Amygdala (tissue), 56 donors: ENCODE results near the gene LTBR.
"Not testable (repeated sequence)": the region's sequence is repeated elsewhere in the genome, so short reads cannot be mapped to it uniquely, and the experiment has no call there.

Experiments used
- DNase-seq, 56 donors: peaks; one replicate each; lab custom pipeline; 2025; lab: John Stamatoyannopoulos, UW

The LTBR gene

DNA sequence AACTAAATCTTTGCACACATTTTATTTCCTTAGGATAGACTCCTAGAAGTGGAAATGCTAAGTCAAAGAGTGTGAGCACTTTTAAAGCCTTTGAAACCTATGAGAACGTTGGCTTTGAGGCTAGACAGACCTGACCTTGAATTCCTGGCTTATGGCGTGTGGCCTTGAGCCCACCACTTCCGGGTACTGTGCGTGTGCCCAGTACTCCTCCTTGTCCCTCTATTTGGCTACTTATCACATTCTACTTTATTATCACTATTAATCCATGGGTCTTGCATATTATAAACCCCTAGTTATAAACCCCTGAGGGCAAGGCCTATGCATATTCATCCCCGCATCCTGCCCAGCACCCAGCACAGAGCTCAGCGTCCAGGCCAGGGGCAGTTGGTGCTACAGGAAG lies 34.8 kb downstream of the LTBR start:
- DNase-seq: no peak

GRCh38 chr12:6420364-6420763 lies 36.4 kb downstream of the LTBR start:
- no peak for DNase-seq

- peak in 51 of 56 donors; percentile 20 to 86 (median 56) for DNase-seq
These were observed 39.5 kb downstream of the LTBR start for GRCh38 chr12:6423267-6424007.

DNA sequence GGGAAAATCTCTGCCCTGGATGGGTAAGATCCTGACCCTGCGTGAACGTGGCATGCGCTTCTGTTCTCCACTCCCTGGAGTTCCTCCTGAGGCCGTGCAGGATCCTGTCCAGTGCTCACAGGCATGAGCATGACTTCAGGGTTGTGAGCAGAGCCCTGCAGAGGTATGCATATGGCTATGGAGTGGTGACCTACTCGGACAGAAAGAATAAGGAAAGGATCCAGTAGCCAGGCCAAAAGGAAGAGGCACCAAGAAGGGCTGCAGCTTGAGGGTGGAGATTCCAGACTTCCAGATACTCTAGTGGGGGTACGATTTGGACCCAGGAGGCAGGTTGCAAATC lies 40.0 kb downstream of the LTBR start:
- DNase-seq: no peak

- no peak for DNase-seq
These were observed 40.9 kb downstream of the LTBR start for GRCh38 chr12:6424866-6425265.

DNA sequence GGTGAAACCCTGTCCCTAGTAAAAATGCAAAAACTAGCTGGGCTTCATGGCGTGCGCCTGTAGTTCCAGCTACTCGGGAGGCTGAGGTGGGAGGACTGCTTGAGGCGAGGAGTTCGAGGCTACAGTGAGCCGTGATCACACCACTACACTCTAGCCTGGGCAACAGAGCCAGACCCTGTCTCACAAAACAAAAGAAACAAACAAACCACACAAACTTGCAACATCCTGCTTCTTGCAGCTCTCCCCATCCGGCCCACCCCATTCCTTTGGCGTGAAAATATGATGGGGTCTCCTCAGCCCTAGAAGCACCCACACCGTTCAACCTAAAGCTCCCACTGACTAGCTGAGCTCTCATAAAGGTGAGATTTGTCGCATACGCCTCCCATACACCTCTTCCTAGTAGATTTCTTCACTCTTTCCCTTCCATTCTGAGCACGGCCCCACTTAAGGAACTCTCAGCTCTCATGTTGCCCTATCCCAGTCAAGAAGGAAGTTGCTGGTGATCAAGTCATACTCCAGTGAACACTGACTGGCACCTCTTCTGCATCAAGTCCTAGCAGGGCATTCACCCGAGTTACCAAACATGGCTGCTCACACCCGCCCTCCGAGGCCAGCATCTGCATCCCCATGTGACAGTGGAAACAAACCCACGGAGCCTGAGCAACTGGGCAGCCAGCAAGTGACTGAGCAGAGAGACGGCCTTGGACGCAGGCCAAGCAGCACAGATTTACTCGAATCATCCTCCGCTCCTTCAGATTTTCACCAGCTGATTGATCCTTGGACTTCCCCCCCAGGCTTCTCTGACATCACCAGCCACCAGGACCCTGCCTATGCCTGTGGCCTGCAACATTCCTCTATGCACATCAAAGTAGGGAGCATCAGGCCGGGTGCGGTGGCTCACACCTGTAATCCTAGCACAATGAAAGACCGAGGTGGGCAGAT lies 41.9 kb downstream of the LTBR start:
- peak in 29 of 56 donors; percentile 9 to 71 (median 26) for DNase-seq

GRCh38 chr12:6426882-6427671 lies 43.1 kb downstream of the LTBR start:
- DNase-seq: peak in 2 of 56 donors; percentile 15 to 24

GRCh38 chr12:6427796-6428195 lies 43.8 kb downstream of the LTBR start:
- DNase-seq: not testable (repeated sequence)

GRCh38 chr12:6428326-6428725 lies 44.4 kb downstream of the LTBR start:
- DNase-seq: no peak

DNA sequence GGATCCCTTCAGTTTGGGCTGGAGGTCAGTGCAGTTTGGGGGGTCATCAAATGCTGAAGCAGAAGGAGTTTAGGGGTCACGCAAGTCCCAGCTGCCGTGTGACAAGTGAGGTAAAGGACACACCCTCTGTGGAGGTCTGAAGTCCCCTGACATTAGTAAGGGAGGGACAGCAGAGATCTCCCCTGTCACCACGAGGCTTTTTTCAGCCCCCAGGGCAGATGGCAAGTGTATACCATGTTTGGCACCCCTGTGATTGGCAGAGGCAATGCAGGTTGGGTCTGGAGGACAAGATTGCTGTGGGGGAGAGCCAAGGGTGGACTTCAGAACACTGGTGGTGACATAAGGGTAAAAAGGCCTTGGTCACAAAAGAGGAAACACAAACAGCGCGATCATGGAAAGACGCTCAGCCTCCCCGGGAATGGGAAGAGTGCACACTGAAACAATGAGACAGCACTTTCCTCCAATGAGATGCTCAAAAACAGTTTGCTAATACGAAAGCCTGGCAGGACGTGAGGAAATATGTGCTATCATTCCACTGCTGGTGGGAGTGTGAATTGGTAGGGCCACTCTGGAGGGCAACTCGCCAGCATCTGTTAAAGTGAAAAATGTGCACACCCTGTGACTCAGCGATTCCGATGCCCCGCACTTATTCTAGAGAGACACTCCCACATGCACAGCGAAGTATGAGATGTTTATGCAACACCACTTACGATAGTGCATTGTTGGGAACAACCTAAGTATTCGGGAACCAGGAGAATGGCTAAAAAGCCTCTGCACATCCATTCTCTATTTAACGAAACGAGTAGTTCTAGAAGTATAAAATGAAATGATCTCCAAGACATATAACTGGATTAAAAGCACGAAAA lies 46.4 kb downstream of the LTBR start:
- DNase-seq: peak in 35 of 56 donors; percentile 8 to 75 (median 32)

- DNase-seq: no peak
These were observed 49.0 kb downstream of the LTBR start for GRCh38 chr12:6432991-6433390.

DNA sequence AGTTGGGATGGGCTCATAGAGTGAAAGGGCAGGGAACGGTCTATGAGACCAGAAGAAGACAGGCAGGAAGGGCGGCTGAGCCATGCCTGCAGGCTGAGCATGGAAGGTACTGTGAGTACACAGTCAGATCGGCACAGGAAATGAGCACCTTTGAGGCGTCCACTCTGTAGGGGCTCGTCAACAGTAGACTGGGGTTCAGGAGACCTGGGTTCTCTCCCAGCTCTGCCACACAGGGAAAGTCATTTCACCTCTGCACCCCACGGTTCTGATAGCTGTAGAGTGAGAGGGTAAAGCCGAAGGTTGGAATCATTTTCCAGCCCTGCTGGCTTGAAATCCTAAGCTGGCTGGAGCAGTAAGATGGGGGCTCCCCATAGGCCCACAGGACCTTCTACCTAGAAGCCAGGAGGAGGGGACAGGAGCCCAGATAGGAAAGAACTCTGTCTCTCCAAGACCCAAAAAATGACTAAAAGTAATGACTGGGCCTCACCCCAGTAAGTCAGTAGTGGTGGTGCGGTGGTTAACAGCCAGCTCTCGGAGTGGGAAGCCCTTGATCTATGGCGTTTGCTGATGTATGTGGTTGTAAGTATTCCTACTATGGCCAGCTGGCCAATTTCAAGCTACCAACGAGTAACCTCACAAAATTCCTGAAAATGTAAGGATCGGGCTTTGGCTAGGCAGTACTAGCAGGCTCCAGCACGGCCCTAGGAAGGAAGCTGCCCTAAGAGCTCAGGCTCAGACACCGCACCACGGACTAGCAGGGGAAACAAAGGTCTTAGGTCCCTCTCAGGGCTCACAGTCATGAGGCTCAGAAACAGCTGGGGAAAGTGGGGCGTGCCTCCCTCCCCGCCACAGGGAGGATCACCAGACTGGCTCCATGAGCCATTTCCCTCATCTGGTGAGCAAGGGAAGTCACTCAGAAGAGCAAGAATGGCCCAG lies 50.5 kb downstream of the LTBR start:
- DNase-seq: no peak

- no peak for DNase-seq
These were observed 52.2 kb downstream of the LTBR start for GRCh38 chr12:6435961-6436715.

GRCh38 chr12:6437586-6437985 lies 53.6 kb downstream of the LTBR start:
- no peak for DNase-seq

GRCh38 chr12:6438345-6438744 lies 54.4 kb downstream of the LTBR start:
- no peak for DNase-seq

GRCh38 chr12:6440391-6440790 lies 56.4 kb downstream of the LTBR start:
- no peak for DNase-seq
